SK-N-SH (cell line): Measurements from ENCODE around the gene ULK3. TPM values are rescaled to one million over a fixed set of nuclear protein-coding genes. Genes with fewer than 3 reads are reported as not detected.

ENCODE experiments used
- CTCF ChIA-PET: fragments of 300-600, 350-600 bp; formaldehyde crosslinking; extraction: SDS; loops from one replicate; lab custom pipeline; 2021; lab: Yijun Ruan, JAX
- POLR2A ChIA-PET: fragments of 350-600 bp; sonication (Branson Sonifier 250); formaldehyde crosslinking; extraction: SDS; loops from one replicate; lab custom pipeline; 2020; ENCODE audit warnings: antibody characterized with exemption, inconsistent platforms; lab: Yijun Ruan, JAX
- DNase-seq: peaks from one replicate; pipeline ENCODE4 v3.0.0; 2012
- H2AFZ ChIP-seq: fragments of 200-600 bp; sonication (generic); 2 replicates; pipeline ENCODE4 v1.8.1; 2016; ENCODE audit warnings: antibody characterized with exemption, mild to moderate bottlenecking, low read depth
- H3F3A ChIP-seq: fragments of 200-600 bp; sonication (generic); replicated peaks from 2 replicates; pipeline ENCODE3; 2016; ENCODE audit warnings: antibody characterized with exemption, mild to moderate bottlenecking; ENCODE audit not compliant: insufficient read depth
- H3K27ac ChIP-seq, 2 experiments: fragments of 200-500 bp in 1 of 2; fragments of 200-600 bp in 1 of 2; sonication (Bioruptor generic) in 1 of 2; sonication (generic), shearing (Covaris generic) in 1 of 2; 2 replicates each; pipeline versions ENCODE4 v1.5.1 to v1.6.1; 2014 to 2016; ENCODE audit warnings: low read depth in 2 of 2, inconsistent platforms in 1 of 2, low read length in 1 of 2, mild to moderate bottlenecking in 1 of 2, mixed read lengths in 1 of 2
- H3K27me3 ChIP-seq: fragments of 200-600 bp; sonication (generic), shearing (Covaris generic); 2 replicates; pipeline ENCODE4 v1.6.1; 2016; ENCODE audit warnings: mixed run types; ENCODE audit not compliant: insufficient read depth
- H3K36me3 ChIP-seq, 2 experiments: fragments of 200-500 bp in 1 of 2; fragments of 200-600 bp in 1 of 2; sonication (Bioruptor generic) in 1 of 2; sonication (generic) in 1 of 2; replicated peaks in 1 of 2; 2 replicates each; pipeline versions ENCODE3 to v1.5.1; 2014 to 2016; ENCODE audit warnings: low read length in 1 of 2, mild to moderate bottlenecking in 1 of 2; ENCODE audit not compliant: insufficient read depth in 2 of 2, control insufficient read depth in 1 of 2
- H3K4me1 ChIP-seq, 2 experiments: fragments of 200-500 bp in 1 of 2; fragments of 200-600 bp in 1 of 2; sonication (Bioruptor generic) in 1 of 2; sonication (generic), shearing (Covaris generic) in 1 of 2; 2 replicates each; pipeline versions ENCODE4 v1.5.1 to v1.6.1; 2014 to 2016; ENCODE audit warnings: low read depth in 1 of 2, low read length in 1 of 2, mixed run types in 1 of 2; ENCODE audit not compliant: insufficient read depth in 2 of 2, control insufficient read depth in 1 of 2
- H3K4me2 ChIP-seq: fragments of 200-600 bp; sonication (generic), shearing (Covaris generic); 2 replicates; pipeline ENCODE4 v1.6.1; 2017; ENCODE audit warnings: mixed run types
- H3K4me3 ChIP-seq, 2 experiments: fragments of 200-500 bp in 1 of 2; fragments of 200-600 bp in 1 of 2; sonication (Bioruptor generic) in 1 of 2; sonication (generic), shearing (Covaris generic) in 1 of 2; 2 replicates each; pipeline versions ENCODE4 v1.5.1 to v1.8.1; 2014 to 2016; ENCODE audit warnings: low read depth in 2 of 2, inconsistent platforms in 1 of 2, low read length in 1 of 2, mild to moderate bottlenecking in 1 of 2, mixed read lengths in 1 of 2, moderate library complexity in 1 of 2
- H3K79me2 ChIP-seq: fragments of 200-600 bp; sonication (generic); 2 replicates; pipeline ENCODE4 v1.8.1; 2017; ENCODE audit warnings: mild to moderate bottlenecking; ENCODE audit not compliant: insufficient read depth
- H3K9ac ChIP-seq: fragments of 200-600 bp; sonication (generic); 2 replicates; pipeline ENCODE4 v1.6.1; 2017; ENCODE audit warnings: mixed run types
- H3K9me2 ChIP-seq: fragments of 200-600 bp; sonication (generic); 2 replicates; pipeline ENCODE4 v1.6.1; 2017; ENCODE audit warnings: mixed run types
- H3K9me3 ChIP-seq: fragments of 200-600 bp; sonication (generic); 2 replicates; pipeline ENCODE4 v1.6.1; 2017; ENCODE audit warnings: mixed run types, mild to moderate bottlenecking, moderate library complexity
- H4K20me1 ChIP-seq: fragments of 200-600 bp; sonication (generic); 2 replicates; pipeline ENCODE4 v1.6.1; 2017; ENCODE audit warnings: mild to moderate bottlenecking, mixed run types; ENCODE audit not compliant: insufficient read depth
- EP300 ChIP-seq, 2 experiments: IDR thresholded peaks; 2 replicates each; pipeline versions ENCODE4 v1.4.0 to v1.6.1; 2012; ENCODE audit warnings: borderline replicate concordance in 1 of 2, low read depth in 1 of 2, low read length in 1 of 2
- FOSL2 ChIP-seq: IDR thresholded peaks from 2 replicates; pipeline ENCODE4 v1.4.0; 2012; ENCODE audit warnings: low read depth, mild to moderate bottlenecking, moderate library complexity, borderline replicate concordance
- GABPA ChIP-seq: IDR thresholded peaks from 2 replicates; pipeline ENCODE4 v1.4.0; 2012; ENCODE audit warnings: low read depth, mild to moderate bottlenecking
- NFIC ChIP-seq: IDR thresholded peaks from 2 replicates; pipeline ENCODE4 v1.4.0; 2012; ENCODE audit warnings: borderline replicate concordance
- POLR2AphosphoS5 ChIP-seq: IDR thresholded peaks from 2 replicates; pipeline ENCODE4 v1.6.1; 2012; ENCODE audit warnings: low read depth, low read length
- RAD21 ChIP-seq: IDR thresholded peaks from 2 replicates; pipeline ENCODE4 v1.6.1; 2012; ENCODE audit warnings: mild to moderate bottlenecking, low read length
- RFX5 ChIP-seq: IDR thresholded peaks from 2 replicates; pipeline ENCODE4 v1.6.1; 2012; ENCODE audit warnings: mild to moderate bottlenecking, improper control_type of control experiment, low read length
- SMC3 ChIP-seq: IDR thresholded peaks from 2 replicates; pipeline ENCODE4 v1.6.1; 2012; ENCODE audit warnings: low read depth, low read length, improper control_type of control experiment
- TAF1 ChIP-seq: IDR thresholded peaks from 2 replicates; pipeline ENCODE4 v1.6.1; 2012; ENCODE audit warnings: low read depth, mild to moderate bottlenecking, low read length, moderate library complexity, borderline replicate concordance
- TEAD4 ChIP-seq: IDR thresholded peaks from 2 replicates; pipeline ENCODE4 v1.4.0; 2012; ENCODE audit warnings: mild to moderate bottlenecking, borderline replicate concordance; ENCODE audit not compliant: insufficient read depth
- WGBS: methylation state at CpG from one replicate; pipeline ENCODE4 v1.1.6; 2017; ENCODE audit warnings: low lambda C conversion rate; 5-methylcytosine and 5-hydroxymethylcytosine counted together
- polyA plus RNA-seq, 3 experiments: library from polyadenylated mRNA; depleted of rRNA; stranded (reverse); fragments of >200 nt; gene quantifications; 2 replicates each; pipeline ENCODE4 v1.2.3, GENCODE V29; 2012
- TF ChIP-seq, protein P1 (sequence below): IDR thresholded peaks from 2 replicates; pipeline ENCODE4; 2012

Gene ULK3
- polyA plus RNA-seq, 1 of the 3 experiments (the other 2 are of a cell fraction): 41.3 TPM

DNA sequence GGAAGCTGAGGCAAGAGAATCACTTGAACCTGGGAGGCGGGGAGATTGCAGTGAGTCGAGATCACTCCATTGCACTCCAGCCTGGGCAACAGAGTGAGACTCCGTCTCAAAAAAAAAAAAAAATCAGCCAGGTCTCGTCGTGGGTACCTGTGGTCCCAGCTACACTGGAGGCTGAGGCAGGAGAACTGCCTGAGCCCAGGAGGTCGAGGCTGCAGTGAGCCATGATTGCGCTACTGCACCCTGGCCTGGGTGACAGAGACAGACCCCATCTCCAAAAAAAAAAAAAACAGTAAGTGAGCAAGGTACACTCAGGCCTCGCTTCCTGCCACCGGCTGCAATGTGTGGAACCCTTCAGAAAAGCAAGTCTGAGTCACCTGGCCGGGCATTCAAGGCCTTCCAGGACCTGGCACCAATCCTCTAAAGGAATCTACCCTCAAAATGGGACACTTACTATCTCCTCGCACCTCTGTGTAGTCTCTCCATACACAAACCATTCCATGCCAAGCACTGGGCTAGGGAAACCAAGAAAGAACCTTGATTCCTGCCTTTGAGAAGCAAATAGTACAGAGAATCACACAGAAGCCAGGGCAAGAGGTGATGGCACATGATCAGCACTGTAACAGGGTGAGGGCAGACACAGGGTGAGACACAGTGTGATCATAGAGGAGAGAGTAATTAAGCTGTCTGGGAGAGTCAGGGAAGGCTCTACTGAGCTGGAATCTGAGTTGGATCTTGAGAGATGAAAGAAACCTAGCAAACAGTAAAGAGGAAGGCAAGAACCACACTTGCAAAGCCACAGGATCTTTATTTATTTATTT lies 20.5 kb upstream of the ULK3 start:
- H3K27ac ChIP-seq: peak overlapping the region in 1 of 2 experiments; percentile 40; a peak in 1 of 4 replicates
- 78% methylated on average over 10 of the region's 11 CpGs for WGBS
- CTCF ChIA-PET: interaction anchor here (1.4 kb wide), 1 partner anchor 87 kb away, joined by 4 read pairs; no protein-coding TSS in a partner anchor

GRCh38 chr15:74858369-74858740 lies 15.4 kb upstream of the ULK3 start:
- CTCF ChIA-PET: interaction anchor here (0.7 to 2.7 kb wide), 4 partner anchors 11 to 90 kb away, joined by 3 to 16 read pairs (median 4); no protein-coding TSS in a partner anchor
- H3K9ac ChIP-seq: no peak overlapping the region
- H3K9me2 ChIP-seq: no peaks in the 10 kb centered on the region
- H3K4me2 ChIP-seq: no peak overlapping the region
- H2AFZ ChIP-seq: no peak overlapping the region
- TF ChIP-seq RFX5: no peak
- TF ChIP-seq POLR2AphosphoS5: no peak
- TF ChIP-seq, protein P1, sequence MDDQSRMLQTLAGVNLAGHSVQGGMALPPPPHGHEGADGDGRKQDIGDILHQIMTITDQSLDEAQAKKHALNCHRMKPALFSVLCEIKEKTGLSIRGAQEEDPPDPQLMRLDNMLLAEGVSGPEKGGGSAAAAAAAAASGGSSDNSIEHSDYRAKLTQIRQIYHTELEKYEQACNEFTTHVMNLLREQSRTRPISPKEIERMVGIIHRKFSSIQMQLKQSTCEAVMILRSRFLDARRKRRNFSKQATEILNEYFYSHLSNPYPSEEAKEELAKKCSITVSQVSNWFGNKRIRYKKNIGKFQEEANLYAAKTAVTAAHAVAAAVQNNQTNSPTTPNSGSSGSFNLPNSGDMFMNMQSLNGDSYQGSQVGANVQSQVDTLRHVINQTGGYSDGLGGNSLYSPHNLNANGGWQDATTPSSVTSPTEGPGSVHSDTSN: no peak
- TF ChIP-seq EP300 (IDR thresholded peaks at IDR 0.05; ENCODE audit: borderline replicate concordance in 1 of 2, low read depth in 1 of 2, low read length in 1 of 2): no peak
- no peak for TF ChIP-seq TEAD4
- no peak for TF ChIP-seq TAF1
- peaks cover 77% of the 10 kb centered on the region for H3K79me2 ChIP-seq
- 98% methylated on average over 4 of the region's 4 CpGs for WGBS
- H3K27me3 ChIP-seq: no peaks in the 10 kb centered on the region
- peaks cover 3 to 8% of the 10 kb centered on the region in 2 experiments for H3K36me3 ChIP-seq
- no peaks in the 10 kb centered on the region for H3F3A ChIP-seq
- no peak overlapping the region for H3K27ac ChIP-seq
- H4K20me1 ChIP-seq: peaks cover 21% of the 10 kb centered on the region
- H3K4me3 ChIP-seq: no peak overlapping the region
- H3K4me1 ChIP-seq: peaks cover under 1 to 18% of the 10 kb centered on the region in 2 experiments; a peak in 1 of 4 replicates
- H3K9me3 ChIP-seq: no peaks in the 10 kb centered on the region
- POLR2A ChIA-PET: interaction anchor here (0.7 to 1.0 kb wide), 2 partner anchors 12 to 14 kb away, joined by 3 read pairs; no protein-coding TSS in a partner anchor
- DNase-seq: no peak

More for the DNA sequence above, 20.5 kb upstream of the ULK3 start:
- POLR2A ChIA-PET: no interaction called here
- H3K4me3 ChIP-seq: no peak overlapping the region
- H2AFZ ChIP-seq: no peak overlapping the region
- no peaks in the 10 kb centered on the region for H3K9me2 ChIP-seq
- H3K9ac ChIP-seq: no peak overlapping the region
- H3K9me3 ChIP-seq: no peaks in the 10 kb centered on the region
- no peak for TF ChIP-seq FOSL2
- no peak for TF ChIP-seq SMC3
- TF ChIP-seq RAD21: no peak
- TF ChIP-seq, protein P1: no peak
- no peak for TF ChIP-seq GABPA
- TF ChIP-seq NFIC: no peak
- peaks cover 93% of the 10 kb centered on the region for H3K79me2 ChIP-seq
- peaks cover 0 to 11% of the 10 kb centered on the region in 2 experiments; a peak in 3 of 4 replicates for H3K4me1 ChIP-seq
- H3F3A ChIP-seq: peaks cover 9% of the 10 kb centered on the region
- H3K4me2 ChIP-seq: peak overlapping the region; percentile 33; the same call in 1 of the 2 replicates
- H3K36me3 ChIP-seq: peaks cover 5 to 8% of the 10 kb centered on the region in 2 experiments
- no peaks in the 10 kb centered on the region for H3K27me3 ChIP-seq
- peaks cover 35% of the 10 kb centered on the region for H4K20me1 ChIP-seq
- no peak for DNase-seq
